Heart left ventricle (tissue), 13 donors: ENCODE data around the gene RLF.

Source experiments
- CTCF ChIP-seq, 12 donors: fragments of 200-600 bp; sonication (generic) in 4 of 12; IDR thresholded peaks; one replicate each; pipeline versions ENCODE4 v1.5.0 to v1.8.0; 2018 to 2022; ENCODE audit warnings: antibody characterized with exemption in 12 of 12, mild to moderate bottlenecking in 5 of 12
- POLR2A ChIP-seq, 2 donors: fragments of 450-650 bp; IDR thresholded peaks; one replicate each; pipeline ENCODE4 v1.6.1; 2017; ENCODE audit warnings: antibody characterized with exemption in 2 of 2, mild to moderate bottlenecking in 2 of 2, moderate library complexity in 2 of 2
- donor health status: ischemic (EF 13 %, LVEDD 7.1; RV severe dilation, severe dysfunction).
- donor health status: DM: no; HTN: yes; CAD: no.
- donor health status: DM: no; HTN: no; CAD: no.
- donor health status: ischemic (EF 25% LVEDD 6.9; RV normal size, moderate dysfunction).
- donor health status: ischemic (EF 25% LVEDD 5.7; RV mildly dilated, moderate dysfunction).
- donor health status: ischemic (EF 35%, LVEDD 5.7; RV mildly dilated, moderate dysfunction).
- donor health status: nonischemic (EF 11% LVEDD 7.7; RV severe dilation, severe dysfunction).
- donor health status: DM: yes; HTN: yes; CAD: no.
- donor health status: PGD.
- donor health status: ischemic (EF 29% LVEDD 5.4; RV normal size, mild dysfunction).
- donor health status: nonischemic (EF 23%, LVEDD 6.1; RV moderate dilation, normal function).

- TF ChIP-seq CTCF (IDR thresholded peaks at IDR 0.05) (no peak), POLR2A (IDR thresholded peaks at IDR 0.05) (no peak)
Observed at GRCh38 chr1:40274331-40274730, 113.1 kb downstream of the RLF start.
